IMR-90 (cell line): ENCODE measurements around the gene MALSU1. TPM values are rescaled to one million over a fixed set of nuclear protein-coding genes. Genes with fewer than 3 reads are reported as not detected.

ENCODE experiments used
- ATAC-seq: fragments of 200-7000 bp; cut with Tn5 transposase; 2 replicates; pipeline ENCODE4 v1.9.1; 2020; ENCODE audit warnings: low read depth, mild to moderate bottlenecking, moderate library complexity
- BruUV-seq: library from RNA; stranded (reverse); fragments of 400-500 nt; replicated peaks from 2 replicates; lab custom pipeline; 2021; lab: Mats Ljungman, UMichigan
- CTCF ChIA-PET: fragments of 300-600 bp; formaldehyde crosslinking; extraction: SDS; loops from one replicate; lab custom pipeline; 2021; ENCODE audit warnings: antibody characterized with exemption; lab: Yijun Ruan, JAX
- POLR2A ChIA-PET: fragments of 300-600 bp; sonication (Branson Sonifier 250); formaldehyde crosslinking; loops from one replicate; lab custom pipeline; 2022; ENCODE audit warnings: antibody characterized with exemption; ENCODE audit not compliant: unreplicated experiment; lab: Charles Lee
- DNase-seq: peaks from one replicate; pipeline ENCODE4 v3.0.0; 2013
- H2AFZ ChIP-seq: replicated peaks from 2 replicates; pipeline ENCODE3; 2013; ENCODE audit warnings: low read length, mild to moderate bottlenecking; ENCODE audit not compliant: poor library complexity
- H2AK5ac ChIP-seq: 2 replicates; pipeline ENCODE4 v1.6.1; 2013; ENCODE audit warnings: low read depth, low read length, inconsistent platforms
- H2AK9ac ChIP-seq: replicated peaks from 2 replicates; pipeline ENCODE3; 2013; ENCODE audit warnings: mild to moderate bottlenecking, low read depth, low read length, moderate library complexity; ENCODE audit not compliant: poor library complexity
- H2BK120ac ChIP-seq: 2 replicates; pipeline ENCODE4 v1.6.1; 2013; ENCODE audit warnings: low read depth, low read length, inconsistent platforms
- H2BK15ac ChIP-seq: 3 replicates; pipeline ENCODE4 v1.6.1; 2013; ENCODE audit warnings: low read depth, low read length, inconsistent platforms
- H2BK20ac ChIP-seq: 2 replicates; pipeline ENCODE4 v1.6.1; 2013; ENCODE audit warnings: low read depth, mild to moderate bottlenecking, inconsistent platforms, low read length, moderate library complexity
- H2BK5ac ChIP-seq: 2 replicates; pipeline ENCODE4 v1.6.1; 2013; ENCODE audit warnings: mild to moderate bottlenecking, low read depth, low read length, inconsistent platforms; ENCODE audit not compliant: poor library complexity, severe bottlenecking
- H3K14ac ChIP-seq: replicated peaks from 2 replicates; pipeline ENCODE4 v1.6.1; 2013; ENCODE audit warnings: low read depth, low read length, inconsistent platforms
- H3K18ac ChIP-seq: 2 replicates; pipeline ENCODE4 v1.6.1; 2013; ENCODE audit warnings: low read depth, low read length, control low read depth
- H3K23ac ChIP-seq: 2 replicates; pipeline ENCODE4 v1.6.1; 2013; ENCODE audit warnings: low read depth, low read length, inconsistent platforms
- H3K27ac ChIP-seq: 2 replicates; pipeline ENCODE4 v1.5.1; 2013; ENCODE audit warnings: mild to moderate bottlenecking, control low read depth, low read length; ENCODE audit not compliant: insufficient read depth
- H3K27me3 ChIP-seq: 2 replicates; pipeline ENCODE4 v1.6.1; 2013; ENCODE audit warnings: low read length; ENCODE audit not compliant: control insufficient read depth, insufficient read depth
- H3K36me3 ChIP-seq: 2 replicates; pipeline ENCODE4 v1.6.1; 2013; ENCODE audit warnings: low read length, mixed read lengths; ENCODE audit not compliant: control insufficient read depth, insufficient read depth
- H3K4ac ChIP-seq: 2 replicates; pipeline ENCODE4 v1.6.1; 2013; ENCODE audit warnings: low read depth, low read length, inconsistent platforms
- H3K4me1 ChIP-seq: 2 replicates; pipeline ENCODE4 v1.6.1; 2013; ENCODE audit warnings: low read length, mixed read lengths; ENCODE audit not compliant: control insufficient read depth, insufficient read depth
- H3K4me2 ChIP-seq: 2 replicates; pipeline ENCODE4 v1.6.1; 2013; ENCODE audit warnings: low read depth, mild to moderate bottlenecking, control low read depth, low read length, moderate library complexity
- H3K4me3 ChIP-seq: 2 replicates; pipeline ENCODE4 v1.5.1; 2013; ENCODE audit warnings: low read depth, mild to moderate bottlenecking, control low read depth, low read length, moderate library complexity; ENCODE audit not compliant: insufficient read depth
- H3K56ac ChIP-seq: 2 replicates; pipeline ENCODE4 v1.6.1; 2013; ENCODE audit warnings: low read length, inconsistent platforms; ENCODE audit not compliant: insufficient read depth; ENCODE audit errors: extremely low read depth
- H3K79me1 ChIP-seq, 2 experiments: 2 replicates each; pipeline ENCODE4 v1.6.1; 2013; ENCODE audit warnings: low read length in 2 of 2, inconsistent platforms in 1 of 2, low read depth in 1 of 2
- H3K9ac ChIP-seq: 2 replicates; pipeline ENCODE4 v1.6.1; 2013; ENCODE audit warnings: low read depth, low read length, control low read depth
- H3K9me1 ChIP-seq: 2 replicates; pipeline ENCODE4 v1.6.1; 2013; ENCODE audit warnings: low read length, inconsistent platforms; ENCODE audit not compliant: insufficient read depth
- H3K9me3 ChIP-seq: 2 replicates; pipeline ENCODE4 v1.6.1; 2013; ENCODE audit warnings: low read length; ENCODE audit not compliant: control insufficient read depth, insufficient read depth
- H4K20me1 ChIP-seq: 2 replicates; pipeline ENCODE4 v1.6.1; 2013; ENCODE audit warnings: low read length, inconsistent platforms; ENCODE audit not compliant: insufficient read depth
- H4K5ac ChIP-seq: 2 replicates; pipeline ENCODE4 v1.6.1; 2013; ENCODE audit warnings: mild to moderate bottlenecking, low read depth, low read length, control low read depth
- H4K8ac ChIP-seq, 2 experiments: 2 replicates each; pipeline ENCODE4 v1.6.1; 2013; ENCODE audit warnings: low read depth in 2 of 2, low read length in 2 of 2, control low read depth in 1 of 2, inconsistent platforms in 1 of 2
- H4K91ac ChIP-seq: 2 replicates; pipeline ENCODE4 v1.6.1; 2013; ENCODE audit warnings: low read depth, low read length, inconsistent platforms; ENCODE audit not compliant: insufficient read depth
- BHLHE40 ChIP-seq: fragments of 150-350 bp; IDR thresholded peaks from 2 replicates; pipeline ENCODE4 v1.6.1; 2016; ENCODE audit warnings: mild to moderate bottlenecking, low read depth, low read length
- CEBPB ChIP-seq: IDR thresholded peaks from 2 replicates; pipeline ENCODE4 v1.6.1; 2012; ENCODE audit warnings: low read depth, low read length, improper control_type of control experiment
- CHD1 ChIP-seq: IDR thresholded peaks from 2 replicates; pipeline ENCODE4 v1.6.1; 2012; ENCODE audit warnings: low read depth, low read length, improper control_type of control experiment
- FOS ChIP-seq: fragments of 150-350 bp; IDR thresholded peaks from 2 replicates; pipeline ENCODE4 v1.6.1; 2016; ENCODE audit warnings: low read depth, low read length
- MAFK ChIP-seq: IDR thresholded peaks from 2 replicates; pipeline ENCODE4 v1.6.1; 2012; ENCODE audit warnings: low read depth, low read length, improper control_type of control experiment
- MXI1 ChIP-seq: IDR thresholded peaks from 2 replicates; pipeline ENCODE4 v1.6.1; 2012; ENCODE audit warnings: low read depth, mild to moderate bottlenecking, low read length, moderate library complexity, borderline replicate concordance
- NFE2L2 ChIP-seq: fragments of 150-350 bp; IDR thresholded peaks from 2 replicates; pipeline ENCODE4 v1.6.1; 2016; ENCODE audit warnings: low read depth, mild to moderate bottlenecking, low read length
- RAD21 ChIP-seq: IDR thresholded peaks from 2 replicates; pipeline ENCODE4 v1.6.1; 2012; ENCODE audit warnings: low read length, improper control_type of control experiment
- RCOR1 ChIP-seq: IDR thresholded peaks from 2 replicates; pipeline ENCODE4 v1.6.1; 2012; ENCODE audit warnings: mild to moderate bottlenecking, low read length, improper control_type of control experiment; ENCODE audit not compliant: insufficient replicate concordance
- SMC3 ChIP-seq: fragments of 150-350 bp; IDR thresholded peaks from 2 replicates; pipeline ENCODE4 v1.6.1; 2016; ENCODE audit warnings: low read depth, mild to moderate bottlenecking, antibody characterized with exemption, low read length, moderate library complexity
- WGBS, 2 experiments: methylation state at CpG; one replicate each; pipeline versions ENCODE4 v1.1.5 to v1.1.7; 2013; ENCODE audit warnings: missing lambda C conversion rate in 2 of 2; ENCODE audit not compliant: insufficient read length in 1 of 2; ENCODE audit errors: extremely low coverage in 2 of 2; 5-methylcytosine and 5-hydroxymethylcytosine counted together
- dilution Hi-C: fragments of 300-500 bp; cut with HindIII; formaldehyde crosslinking; loops from one replicate; pipeline ENCODE4 v1.14.3; 2018; ENCODE audit warnings: low sequenced_read_pairs; ENCODE audit not compliant: unreplicated experiment
- in situ Hi-C: fragments of 300-500 bp; cut with MboI; formaldehyde crosslinking; loops from 3 replicates; pipeline ENCODE4 v1.14.3; 2019; ENCODE audit warnings: low sequenced_read_pairs, inconsistent platforms, mixed read lengths
- intact Hi-C: fragments of 100-400 bp; cut with micrococcal nuclease; formaldehyde crosslinking; loops from 2 replicates; pipeline ENCODE4 v1.10.0; 2022
- polyA plus RNA-seq, 3 experiments: library from polyadenylated mRNA; depleted of rRNA; stranded (reverse); fragments of >200 nt; gene quantifications; 2 replicates each; pipeline ENCODE4 v1.2.3, GENCODE V29; 2012; ENCODE audit warnings: low replicate concordance in 1 of 3
- total RNA-seq: library from RNA; depleted of rRNA; stranded (reverse); fragments of >200 nt; gene quantifications from 2 replicates; pipeline ENCODE4 v1.2.3, GENCODE V29; 2012
- TF ChIP-seq, protein P1 (sequence below): fragments of 150-350 bp; IDR thresholded peaks from 2 replicates; pipeline ENCODE4 v1.6.1; 2016; ENCODE audit warnings: low read depth, mild to moderate bottlenecking, low read length, moderate library complexity, borderline replicate concordance
- TF ChIP-seq, protein P2 (sequence below): conservative IDR thresholded peaks from 2 replicates; pipeline ENCODE4 v1.5.1; 2012; ENCODE audit warnings: mild to moderate bottlenecking, low read depth, low read length, improper control_type of control experiment

MALSU1 gene
- total and polyA plus RNA-seq, 2 of the 4 experiments (the other 2 are of a cell fraction): 30.5 to 36.0 TPM

DNA sequence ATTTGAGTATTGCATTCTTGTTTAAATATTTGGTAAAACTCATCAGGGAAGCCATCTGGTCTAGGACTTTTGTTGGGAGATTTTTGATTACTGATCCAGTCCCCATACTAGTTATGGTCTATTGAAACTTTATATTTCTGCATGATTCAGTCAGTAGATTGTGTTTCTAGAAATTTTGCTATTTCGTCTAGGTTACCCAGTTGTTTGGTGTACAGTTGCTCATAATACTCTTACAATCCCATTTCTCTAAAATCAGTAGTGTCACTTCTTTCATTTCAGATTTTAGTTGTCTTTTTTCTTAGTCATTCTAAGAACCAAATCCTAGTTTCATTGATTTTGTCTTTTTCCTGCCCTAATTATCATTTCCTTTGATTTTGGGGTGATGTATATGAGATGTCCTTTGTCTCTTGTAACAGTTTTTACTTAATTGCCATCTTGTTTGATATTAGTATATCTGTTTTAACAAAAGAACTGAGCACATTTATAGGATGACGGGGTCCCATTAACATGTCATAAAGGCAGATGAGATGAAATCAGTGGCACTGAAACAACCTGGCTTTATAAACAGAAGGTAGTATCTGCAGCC is 7.9 kb downstream of the MALSU1 start:
- no peak overlapping the region for H3K27ac ChIP-seq
- no peak overlapping the region for H2BK15ac ChIP-seq
- ChIA-PET CTCF (no interaction called here), POLR2A (no interaction called here)
- H4K20me1 ChIP-seq: peaks cover 14% of the 10 kb centered on the region; the same call in 1 of the 2 replicates
- H3K56ac ChIP-seq: no peak overlapping the region
- H3K27me3 ChIP-seq: no peaks in the 10 kb centered on the region
- ATAC-seq: no peak
- no peak overlapping the region for H2BK120ac ChIP-seq
- no peaks in the 10 kb centered on the region for H3K4me1 ChIP-seq
- no peak overlapping the region for H2BK5ac ChIP-seq
- no peak overlapping the region for H3K4me2 ChIP-seq
- H2BK20ac ChIP-seq: no peak overlapping the region
- no peaks in the 10 kb centered on the region for H3K9me3 ChIP-seq
- H3K4ac ChIP-seq: no peak overlapping the region
- no peak overlapping the region for H4K8ac ChIP-seq
- H3K79me1 ChIP-seq: peaks cover 21 to 45% of the 10 kb centered on the region in 2 experiments
- no peak overlapping the region for H3K9ac ChIP-seq
- DNase-seq: no peak
- in situ Hi-C loops (no loop called here), dilution Hi-C loops (no loop called here), intact Hi-C loops (no loop called here)
- no peak overlapping the region for H3K23ac ChIP-seq
- no peak overlapping the region for H2AK5ac ChIP-seq
- BruUV-seq: no TSS peak
- no peak overlapping the region for H3K18ac ChIP-seq
- TF ChIP-seq RAD21 (no peak), NFE2L2 (no peak), MAFK (no peak), FOS (no peak), CEBPB (no peak), SMC3 (no peak), MXI1 (no peak), BHLHE40 (no peak), RCOR1 (no peak), CHD1 (no peak)
- TF ChIP-seq, protein P1, sequence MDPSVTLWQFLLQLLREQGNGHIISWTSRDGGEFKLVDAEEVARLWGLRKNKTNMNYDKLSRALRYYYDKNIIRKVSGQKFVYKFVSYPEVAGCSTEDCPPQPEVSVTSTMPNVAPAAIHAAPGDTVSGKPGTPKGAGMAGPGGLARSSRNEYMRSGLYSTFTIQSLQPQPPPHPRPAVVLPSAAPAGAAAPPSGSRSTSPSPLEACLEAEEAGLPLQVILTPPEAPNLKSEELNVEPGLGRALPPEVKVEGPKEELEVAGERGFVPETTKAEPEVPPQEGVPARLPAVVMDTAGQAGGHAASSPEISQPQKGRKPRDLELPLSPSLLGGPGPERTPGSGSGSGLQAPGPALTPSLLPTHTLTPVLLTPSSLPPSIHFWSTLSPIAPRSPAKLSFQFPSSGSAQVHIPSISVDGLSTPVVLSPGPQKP: no peak
- TF ChIP-seq, protein P2, sequence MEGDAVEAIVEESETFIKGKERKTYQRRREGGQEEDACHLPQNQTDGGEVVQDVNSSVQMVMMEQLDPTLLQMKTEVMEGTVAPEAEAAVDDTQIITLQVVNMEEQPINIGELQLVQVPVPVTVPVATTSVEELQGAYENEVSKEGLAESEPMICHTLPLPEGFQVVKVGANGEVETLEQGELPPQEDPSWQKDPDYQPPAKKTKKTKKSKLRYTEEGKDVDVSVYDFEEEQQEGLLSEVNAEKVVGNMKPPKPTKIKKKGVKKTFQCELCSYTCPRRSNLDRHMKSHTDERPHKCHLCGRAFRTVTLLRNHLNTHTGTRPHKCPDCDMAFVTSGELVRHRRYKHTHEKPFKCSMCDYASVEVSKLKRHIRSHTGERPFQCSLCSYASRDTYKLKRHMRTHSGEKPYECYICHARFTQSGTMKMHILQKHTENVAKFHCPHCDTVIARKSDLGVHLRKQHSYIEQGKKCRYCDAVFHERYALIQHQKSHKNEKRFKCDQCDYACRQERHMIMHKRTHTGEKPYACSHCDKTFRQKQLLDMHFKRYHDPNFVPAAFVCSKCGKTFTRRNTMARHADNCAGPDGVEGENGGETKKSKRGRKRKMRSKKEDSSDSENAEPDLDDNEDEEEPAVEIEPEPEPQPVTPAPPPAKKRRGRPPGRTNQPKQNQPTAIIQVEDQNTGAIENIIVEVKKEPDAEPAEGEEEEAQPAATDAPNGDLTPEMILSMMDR: no peak
- no peak overlapping the region for H3K14ac ChIP-seq
- no peak overlapping the region for H3K4me3 ChIP-seq
- H2AK9ac ChIP-seq: no peak overlapping the region
- H3K9me1 ChIP-seq: no peaks in the 10 kb centered on the region; the same call in 1 of the 2 replicates
- H2AFZ ChIP-seq: no peak overlapping the region
- no peak overlapping the region for H4K91ac ChIP-seq
- H3K36me3 ChIP-seq: peaks cover 20% of the 10 kb centered on the region
- 100% methylated on average over 1 of the region's 2 CpGs; no CpG with 5 or more reads in 1 of the 2 experiments for WGBS, 2 experiments
- H4K5ac ChIP-seq: no peak overlapping the region
